HT-29 (cell line): ENCODE data around the gene FAM3D. TPM values are rescaled to one million over a fixed set of nuclear protein-coding genes. Genes with fewer than 3 reads are reported as not detected.
A peak's percentile ranks its signal among the peaks of the same experiment; 100 is the strongest.

Experiments
- DNase-seq: peaks from one replicate; pipeline ENCODE4 v3.0.0-alpha.2; 2015; ENCODE audit warnings: low spot score
- total RNA-seq: library from RNA; depleted of rRNA; stranded (reverse); fragments of >200 nt; shearing (Covaris generic); gene quantifications from 2 replicates; pipeline ENCODE4 v1.2.3, GENCODE V29; 2014; rRNA removed

The FAM3D gene
- total RNA-seq, 1 experiment from 2014 or later, result 58.0 TPM

DNA sequence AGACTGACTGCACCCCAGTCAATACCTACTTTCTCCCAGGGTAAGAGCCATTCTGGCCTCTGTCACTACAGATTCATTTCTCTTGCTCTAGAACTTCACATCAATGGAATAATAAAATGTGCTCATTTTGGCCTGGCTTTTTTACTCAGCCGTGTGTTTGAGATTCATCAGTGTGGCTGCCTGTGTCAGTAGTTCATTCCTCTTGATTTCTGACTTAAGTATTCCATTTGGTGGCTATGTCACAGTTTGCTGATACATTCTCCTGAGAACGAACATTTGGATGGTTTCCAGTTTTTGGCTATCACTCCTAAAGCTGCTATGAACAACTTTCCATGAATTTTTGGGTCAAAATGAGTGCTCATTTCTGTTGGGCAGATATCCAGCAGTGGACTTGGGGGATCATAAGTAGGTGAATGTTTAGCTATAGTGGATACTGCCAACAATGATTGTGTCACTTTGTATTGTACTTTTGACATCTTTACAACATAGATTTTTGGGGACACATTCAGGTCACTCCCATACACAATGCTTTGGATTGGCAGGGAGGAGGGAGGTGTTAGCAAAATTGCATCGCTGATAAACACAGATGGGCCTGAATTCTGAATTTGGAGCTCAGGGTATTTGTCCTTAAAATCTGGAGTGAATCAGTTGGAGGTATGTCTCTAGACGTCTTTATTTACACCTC is 69.6 kb downstream of the FAM3D start:
- no peak for DNase-seq

DNA sequence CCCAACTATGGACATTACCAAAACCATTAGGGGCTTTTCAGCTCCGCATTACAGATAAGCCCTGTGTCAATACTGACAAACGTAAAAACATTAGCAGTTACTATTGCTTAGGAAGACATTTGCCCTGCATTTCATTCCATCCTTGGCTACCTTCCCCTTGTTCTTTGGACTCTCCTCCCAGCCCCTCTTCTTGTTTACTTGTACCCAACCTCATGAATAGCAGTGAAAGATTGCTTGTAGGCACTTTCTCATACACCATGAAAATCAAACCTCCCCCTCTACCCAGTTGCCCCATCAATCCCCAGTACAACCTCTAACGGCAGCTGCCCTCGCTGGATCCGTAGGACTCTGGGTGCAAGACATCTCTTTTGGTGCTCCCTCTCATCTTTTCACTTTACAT is 72.5 kb downstream of the FAM3D start:
- DNase-seq, result no peak

DNA sequence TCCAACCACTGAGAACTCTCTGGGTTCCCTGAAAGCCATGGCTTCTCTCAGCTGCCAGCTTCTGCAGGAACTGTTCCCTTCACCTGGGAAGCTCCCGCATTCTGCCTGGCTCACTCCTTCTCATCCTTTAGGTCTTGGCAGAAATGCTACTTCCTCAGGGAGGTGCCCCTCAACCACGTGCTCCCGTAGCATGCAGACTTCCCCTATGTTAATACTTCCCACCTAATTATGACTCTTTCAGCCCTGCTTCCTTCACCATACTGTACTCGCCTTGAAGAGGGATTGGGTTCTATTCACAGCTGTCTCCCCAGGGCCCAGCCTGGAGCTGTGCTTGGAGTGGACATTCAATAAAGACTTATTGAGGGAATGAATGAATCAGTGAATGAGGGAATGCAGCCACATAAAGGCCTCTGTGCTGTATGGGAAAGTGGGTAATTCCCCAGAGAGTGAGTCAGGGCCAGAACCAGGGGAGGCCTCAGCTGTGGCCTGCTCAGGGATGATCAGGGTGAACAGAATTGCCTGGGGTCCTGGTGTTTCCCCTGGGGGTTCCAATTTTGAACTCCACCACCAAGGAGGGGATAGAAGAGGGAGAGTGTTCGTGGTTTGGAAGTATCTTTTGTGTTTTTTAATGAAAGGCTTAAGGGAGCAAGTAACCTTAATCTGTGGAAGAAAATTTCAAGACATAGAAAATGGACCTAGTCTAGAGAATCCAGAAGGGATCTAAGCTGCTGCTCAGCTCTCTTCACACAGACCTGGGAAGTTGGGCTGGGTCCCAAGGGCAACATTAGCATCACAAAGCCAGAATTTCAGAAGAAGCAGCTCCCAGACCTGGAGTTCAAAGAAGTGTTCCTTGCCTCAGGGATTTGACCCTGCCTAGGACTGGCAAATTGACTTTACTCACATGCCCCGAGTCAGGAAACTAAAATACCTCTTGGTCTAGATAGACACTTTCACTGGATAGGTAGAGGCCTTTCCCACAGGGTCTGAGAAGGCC is 74.8 kb downstream of the FAM3D start:
- no peak for DNase-seq

DNA sequence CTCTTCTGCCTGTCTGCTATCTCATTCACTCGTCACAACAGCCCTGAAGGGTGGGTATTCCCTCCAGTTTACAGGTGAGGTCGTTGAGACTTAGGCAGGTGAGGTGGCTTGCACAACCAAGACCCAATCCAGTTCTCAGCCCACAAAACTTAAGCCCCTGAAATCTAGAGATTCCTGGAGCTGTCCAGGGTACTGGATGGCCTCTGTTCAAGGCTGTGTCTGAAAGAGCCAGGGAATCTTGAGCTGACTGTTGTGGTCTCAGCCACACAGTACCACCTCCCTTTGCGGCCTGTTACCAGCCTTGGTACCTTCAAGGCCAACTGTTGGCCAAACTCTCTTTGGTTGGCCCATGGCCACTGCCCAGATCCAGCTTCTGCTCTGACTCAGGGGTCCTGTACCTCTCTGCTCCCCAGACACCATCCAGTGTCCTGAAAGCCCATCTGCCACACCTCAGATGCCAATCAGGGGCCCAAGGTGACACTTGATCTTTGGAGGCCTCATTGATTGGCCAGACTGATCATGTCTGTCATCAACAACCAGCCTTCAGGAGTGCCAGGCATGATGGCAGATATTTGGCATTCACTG is 78.5 kb downstream of the FAM3D start:
- no peak for DNase-seq

DNA sequence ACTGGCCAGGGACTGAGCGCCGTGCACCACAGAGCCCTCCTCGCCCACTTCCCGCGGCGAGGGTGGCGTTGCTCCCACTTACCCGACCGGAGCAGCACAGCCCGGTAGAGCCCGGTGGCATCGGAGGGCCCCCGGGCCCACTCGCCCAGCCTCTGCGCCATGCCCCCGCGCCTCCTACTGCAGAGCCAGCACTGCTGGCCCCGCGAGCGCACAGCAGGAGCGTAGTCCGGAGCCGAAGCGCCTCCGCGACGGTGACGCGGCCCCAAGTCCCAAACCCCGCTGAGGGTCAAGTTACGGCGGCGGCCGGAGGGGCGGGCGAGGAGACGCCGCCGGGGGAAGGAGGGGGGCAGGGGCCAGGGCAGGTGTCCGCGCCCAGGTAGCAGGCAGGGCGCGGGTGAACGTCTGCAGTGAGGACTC is 79.8 kb downstream of the FAM3D start:
- no peak for DNase-seq

DNA sequence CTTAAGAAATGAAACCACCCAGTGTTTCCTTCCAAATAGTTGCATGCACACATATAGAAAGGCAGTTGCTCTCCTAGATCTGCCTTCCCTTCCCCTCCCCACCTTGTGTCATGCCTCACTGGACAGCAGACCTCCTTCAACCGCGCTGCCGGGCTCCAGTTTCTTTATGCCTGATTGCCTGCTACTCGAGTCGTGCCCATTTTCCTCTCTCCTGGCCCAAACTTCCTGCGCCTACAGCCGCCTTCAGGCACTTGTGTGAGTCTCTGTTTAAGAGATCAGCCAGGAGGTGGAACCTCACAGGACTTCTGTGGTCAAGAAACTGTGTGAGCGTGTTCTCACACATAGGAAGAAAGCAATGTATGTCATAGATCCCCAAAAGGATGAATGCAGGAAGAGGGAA is 80.6 kb downstream of the FAM3D start:
- DNase-seq, result no peak

DNA sequence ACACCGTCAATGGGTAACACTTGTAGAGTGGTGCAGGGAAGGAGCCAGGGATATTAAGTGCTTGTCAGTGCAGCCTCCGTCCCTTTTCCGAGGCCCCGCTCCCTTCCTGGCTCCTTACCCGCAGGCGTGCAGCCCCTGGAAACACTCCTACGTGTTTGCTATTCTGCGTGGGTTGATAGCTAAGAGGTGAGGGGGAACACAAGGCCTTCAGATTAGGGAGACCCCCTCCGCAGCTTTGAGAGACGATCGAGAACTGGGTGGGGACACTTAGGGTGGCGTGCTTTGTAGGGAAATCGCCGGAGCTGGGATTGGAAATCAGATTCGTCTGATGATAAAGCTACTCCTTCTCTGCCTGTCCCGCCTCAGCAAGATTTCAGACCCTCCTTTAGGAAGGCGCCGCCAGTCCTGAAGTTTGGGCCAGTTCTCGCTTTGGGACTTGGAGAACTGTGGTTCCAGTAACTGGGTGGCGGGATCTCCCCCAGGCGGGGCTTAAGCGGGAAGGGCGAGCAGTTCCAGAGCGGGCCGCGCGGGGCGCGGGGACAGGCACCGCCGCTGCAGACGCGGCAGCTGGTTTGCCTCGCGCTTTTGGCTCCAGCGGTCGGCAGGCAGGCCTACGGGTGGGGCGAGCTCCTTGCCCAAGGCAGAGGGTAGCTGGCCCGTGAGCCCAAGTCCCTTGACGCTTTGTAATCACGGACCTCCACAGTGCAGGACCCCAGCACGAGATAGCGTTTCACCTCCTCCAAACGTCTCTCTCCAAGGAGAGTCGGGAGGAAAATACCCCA is 81.4 kb downstream of the FAM3D start:
- DNase-seq, result peak; percentile 35

DNA sequence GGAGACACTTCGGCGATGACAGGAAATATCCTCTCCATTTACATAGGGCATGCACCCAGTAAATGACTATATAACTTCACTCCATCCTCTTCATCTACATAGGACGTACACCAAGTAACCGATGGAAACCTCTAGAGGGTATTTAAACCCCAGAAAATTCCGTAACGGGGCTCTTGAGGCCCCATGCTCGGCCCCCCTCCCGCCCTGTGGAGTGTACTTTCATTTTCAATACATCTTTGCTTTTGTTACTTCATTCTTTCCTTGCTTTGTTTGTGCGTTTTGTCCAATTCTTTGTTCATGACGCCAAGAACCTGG is 81.9 kb downstream of the FAM3D start:
- no peak for DNase-seq

Other genes with a start within 250 kb of the FAM3D start
- gene PDHB, start 232.9 kb downstream of the FAM3D start, total RNA-seq, result 34.2 and 47.8 TPM in 2 replicates
- gene KCTD6, start 174.7 kb downstream of the FAM3D start, total RNA-seq, result 1.2 and 1.3 TPM in 2 replicates
- not detected in 2 replicates for gene ACOX2, start 129.6 kb downstream of the FAM3D start, total RNA-seq
- gene FAM107A, start 89.4 kb downstream of the FAM3D start, total RNA-seq, result 0.10 TPM in 1 of 2 replicates, not detected in the other